CD4-positive, alpha-beta T cell treated with Interleukin-6 at 100 ng/mL for 8 hours (primary cell): ENCODE results near the gene FBXO44.

ENCODE experiments used
- DNase-seq: peaks from one replicate; pipeline ENCODE4 v3.0.0-alpha.2; 2020; ENCODE audit warnings: mixed read lengths, low spot score

FBXO44 gene

GRCh38 chr1:11659748-11660147, 5.1 kb downstream of the FBXO44 start:
- no peak for DNase-seq

GRCh38 chr1:11661103-11661502, 6.4 kb downstream of the FBXO44 start:
- DNase-seq, result no peak

- DNase-seq, result peak; percentile 26
Measured at GRCh38 chr1:11664336-11665065, 9.8 kb downstream of the FBXO44 start.

GRCh38 chr1:11668516-11668915, 13.8 kb downstream of the FBXO44 start:
- no peak for DNase-seq

- DNase-seq, result no peak
Measured at GRCh38 chr1:11670747-11671146, 16.1 kb downstream of the FBXO44 start.

- no peak for DNase-seq
Measured at GRCh38 chr1:11671205-11671543, 16.5 kb downstream of the FBXO44 start.

- no peak for DNase-seq
Measured at GRCh38 chr1:11671544-11672286, 17.0 kb downstream of the FBXO44 start.

GRCh38 chr1:11673089-11673769, 18.6 kb downstream of the FBXO44 start:
- DNase-seq, result no peak

GRCh38 chr1:11674488-11674887, 19.8 kb downstream of the FBXO44 start:
- no peak for DNase-seq

- no peak for DNase-seq
Measured at GRCh38 chr1:11675325-11675724, 20.6 kb downstream of the FBXO44 start.

- DNase-seq, result no peak
Measured at GRCh38 chr1:11676386-11677103, 21.9 kb downstream of the FBXO44 start.

GRCh38 chr1:11678442-11678841, 23.8 kb downstream of the FBXO44 start:
- DNase-seq, result no peak

- DNase-seq, result no peak
Measured at GRCh38 chr1:11680270-11681070, 25.8 kb downstream of the FBXO44 start.

GRCh38 chr1:11681071-11681771, 26.5 kb downstream of the FBXO44 start, which contains the start of gene MAD2L2:
MAD2L2 (minus strand) TSS chr1:11681148; CDS start chr1:11680601, 547 bp downstream.
- DNase-seq, result peak; percentile 83

GRCh38 chr1:11682287-11682771, 27.7 kb downstream of the FBXO44 start:
- no peak for DNase-seq

- DNase-seq, result no peak
Measured at GRCh38 chr1:11682799-11683198, 28.1 kb downstream of the FBXO44 start.

- no peak for DNase-seq
Measured at GRCh38 chr1:11684070-11684469, 29.4 kb downstream of the FBXO44 start.

- DNase-seq, result no peak
Measured at GRCh38 chr1:11685210-11685752, 30.6 kb downstream of the FBXO44 start.

GRCh38 chr1:11688506-11688905, 33.8 kb downstream of the FBXO44 start:
- no peak for DNase-seq
